Measurements from ENCODE around the gene SVIL.

GRCh38 chr10:29495366-29495765 lies 139.4 kb downstream of the SVIL start:
- no peak for TF ChIP-seq POLR2A (IDR thresholded peaks at IDR 0.05; ENCODE audit: low read length)
- TF ChIP-seq GATA1 (IDR thresholded peaks at IDR 0.05; ENCODE audit: low read depth, low read length), result no peak

Measured in erythroblast (primary cell).